GM12872 (cell line): ENCODE measurements around the gene SYVN1.
A peak's percentile ranks its signal among the peaks of the same experiment; 100 is the strongest.

Experiments used
- TF ChIP-seq, protein P1 (sequence below): IDR thresholded peaks from 3 replicates; pipeline ENCODE4 v1.5.1; 2011; ENCODE audit warnings: low read depth, mild to moderate bottlenecking, low read length, moderate library complexity; ENCODE audit not compliant: insufficient read depth

Gene SYVN1

DNA sequence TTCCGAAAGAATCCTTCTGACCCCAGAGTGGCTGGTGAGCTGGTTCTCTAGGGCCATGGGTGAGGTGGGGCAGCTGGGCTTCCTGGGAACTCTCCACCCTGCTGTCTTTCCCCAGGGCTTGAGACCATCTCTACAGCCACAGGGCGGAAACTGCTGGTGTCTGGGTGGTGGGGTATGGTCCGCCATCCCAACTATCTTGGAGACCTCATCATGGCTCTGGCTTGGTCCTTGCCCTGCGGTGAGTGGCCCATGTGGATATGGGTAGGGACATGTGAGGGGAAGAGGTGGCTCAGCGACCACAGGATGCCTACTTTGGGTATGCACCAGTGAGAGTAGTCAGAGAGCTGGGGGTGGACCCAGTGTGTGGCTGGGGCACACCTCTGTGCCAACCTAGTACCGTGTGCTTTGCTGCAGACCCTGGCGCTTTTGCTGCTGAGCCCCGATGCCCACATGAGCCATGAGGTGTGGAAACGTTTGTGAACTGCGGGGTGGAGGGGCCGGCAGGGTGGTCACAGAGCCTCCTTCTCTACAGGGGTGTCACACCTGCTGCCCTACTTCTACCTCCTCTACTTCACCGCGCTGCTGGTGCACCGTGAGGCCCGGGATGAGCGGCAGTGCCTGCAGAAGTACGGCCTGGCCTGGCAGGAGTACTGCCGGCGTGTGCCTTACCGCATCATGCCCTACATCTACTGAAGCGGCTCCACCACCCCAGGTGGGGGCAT is 18.8 kb downstream of the SYVN1 start:
- TF ChIP-seq, protein P1, sequence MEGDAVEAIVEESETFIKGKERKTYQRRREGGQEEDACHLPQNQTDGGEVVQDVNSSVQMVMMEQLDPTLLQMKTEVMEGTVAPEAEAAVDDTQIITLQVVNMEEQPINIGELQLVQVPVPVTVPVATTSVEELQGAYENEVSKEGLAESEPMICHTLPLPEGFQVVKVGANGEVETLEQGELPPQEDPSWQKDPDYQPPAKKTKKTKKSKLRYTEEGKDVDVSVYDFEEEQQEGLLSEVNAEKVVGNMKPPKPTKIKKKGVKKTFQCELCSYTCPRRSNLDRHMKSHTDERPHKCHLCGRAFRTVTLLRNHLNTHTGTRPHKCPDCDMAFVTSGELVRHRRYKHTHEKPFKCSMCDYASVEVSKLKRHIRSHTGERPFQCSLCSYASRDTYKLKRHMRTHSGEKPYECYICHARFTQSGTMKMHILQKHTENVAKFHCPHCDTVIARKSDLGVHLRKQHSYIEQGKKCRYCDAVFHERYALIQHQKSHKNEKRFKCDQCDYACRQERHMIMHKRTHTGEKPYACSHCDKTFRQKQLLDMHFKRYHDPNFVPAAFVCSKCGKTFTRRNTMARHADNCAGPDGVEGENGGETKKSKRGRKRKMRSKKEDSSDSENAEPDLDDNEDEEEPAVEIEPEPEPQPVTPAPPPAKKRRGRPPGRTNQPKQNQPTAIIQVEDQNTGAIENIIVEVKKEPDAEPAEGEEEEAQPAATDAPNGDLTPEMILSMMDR = no peak

DNA sequence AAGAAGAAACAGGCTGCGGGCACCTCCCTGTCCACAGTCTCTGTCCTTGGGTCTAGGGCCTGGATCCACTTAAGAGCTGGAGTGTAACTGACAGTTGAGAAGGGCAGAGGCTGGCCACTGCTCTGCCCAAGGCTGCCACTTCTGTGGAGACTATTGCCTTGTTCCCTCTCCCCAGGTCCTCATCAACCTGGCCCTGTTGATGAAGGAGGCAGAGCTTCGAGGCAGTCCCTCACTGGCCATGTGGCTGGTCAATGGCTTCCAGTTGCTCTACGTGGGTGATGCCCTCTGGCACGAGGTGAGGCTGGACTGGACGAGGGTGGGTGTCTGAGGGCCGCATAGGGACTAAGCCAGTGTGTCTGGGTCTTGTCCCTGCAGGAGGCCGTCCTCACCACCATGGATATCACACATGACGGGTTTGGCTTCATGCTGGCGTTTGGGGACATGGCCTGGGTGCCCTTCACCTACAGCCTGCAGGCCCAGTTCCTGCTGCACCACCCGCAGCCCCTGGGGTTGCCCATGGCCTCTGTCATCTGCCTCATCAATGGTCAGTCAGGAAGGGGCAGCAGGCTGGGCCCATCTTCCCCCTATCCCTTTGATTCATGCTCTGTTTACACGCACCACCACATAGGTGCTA is 19.7 kb downstream of the SYVN1 start:
- TF ChIP-seq, protein P1 = no peak

DNA sequence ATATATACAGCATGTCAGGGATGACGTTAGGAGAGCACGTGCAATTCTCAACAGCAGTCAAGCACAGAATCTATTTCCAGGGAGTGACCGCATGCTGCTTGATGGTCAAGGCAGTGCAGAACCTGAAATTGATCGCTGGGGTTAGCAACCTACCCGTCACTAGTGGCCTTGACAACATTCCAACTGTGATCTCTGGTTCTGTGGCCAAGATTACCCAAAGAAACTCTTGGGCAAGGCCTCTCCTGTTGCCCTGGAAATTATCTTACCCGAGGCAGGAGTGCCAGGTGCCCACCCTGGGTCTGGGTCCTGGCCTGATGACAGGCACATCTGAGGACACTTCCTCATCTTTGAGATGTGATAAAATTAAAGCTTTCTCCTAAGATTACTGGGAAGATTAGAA is 20.5 kb downstream of the SYVN1 start:
- TF ChIP-seq, protein P1 = no peak

DNA sequence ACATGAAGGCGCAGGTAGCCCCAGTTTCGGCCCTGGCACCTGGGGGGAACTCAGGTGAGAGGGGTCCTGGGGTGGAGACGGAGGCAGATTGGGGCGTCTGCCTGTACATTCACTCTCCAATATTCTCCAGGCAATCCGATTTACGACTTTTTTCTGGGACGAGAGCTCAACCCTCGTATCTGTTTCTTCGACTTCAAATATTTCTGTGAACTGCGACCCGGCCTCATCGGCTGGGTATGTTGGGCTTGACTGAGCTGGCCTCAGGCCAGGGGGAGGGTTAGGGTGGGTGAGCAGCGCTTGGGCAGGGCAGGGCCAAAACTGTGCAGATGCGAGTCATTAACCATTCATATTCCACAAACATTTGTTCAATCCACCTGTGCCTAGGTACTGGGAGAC is 21.0 kb downstream of the SYVN1 start:
- TF ChIP-seq, protein P1 = no peak

DNA sequence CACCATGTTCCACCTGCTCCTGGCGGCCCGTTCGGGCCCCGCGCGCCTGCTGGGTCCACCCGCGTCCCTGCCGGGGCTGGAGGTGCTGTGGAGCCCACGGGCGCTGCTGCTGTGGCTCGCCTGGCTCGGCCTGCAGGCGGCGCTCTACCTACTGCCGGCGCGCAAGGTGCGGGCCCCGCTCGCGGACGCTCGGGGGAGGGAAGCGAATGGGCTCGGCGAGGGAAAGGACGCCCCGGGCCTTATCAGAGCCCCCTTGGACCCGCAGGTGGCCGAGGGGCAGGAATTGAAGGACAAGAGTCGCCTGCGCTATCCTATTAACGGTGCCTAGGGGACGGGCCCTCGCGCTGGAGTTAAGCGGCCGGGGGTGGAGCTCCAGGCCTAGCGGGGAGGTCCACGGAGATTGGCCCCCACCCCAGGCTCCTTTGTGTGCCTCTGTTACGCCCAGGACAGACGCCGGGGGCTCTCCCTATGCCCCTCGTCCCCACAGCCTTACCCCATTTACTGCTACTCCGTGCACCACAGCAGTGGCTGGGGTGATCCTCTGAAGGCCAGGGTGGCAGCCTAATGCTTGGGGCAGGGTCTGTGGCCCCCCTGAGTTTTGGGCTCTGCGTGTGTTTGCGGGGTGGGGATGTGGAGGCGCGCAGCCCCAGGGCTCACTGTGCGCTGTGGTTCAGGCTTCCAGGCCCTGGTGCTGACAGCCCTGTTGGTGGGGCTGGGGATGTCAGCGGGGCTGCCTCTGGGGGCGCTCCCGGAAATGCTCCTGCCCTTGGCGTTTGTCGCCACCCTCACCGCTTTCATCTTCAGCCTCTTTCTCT is 21.6 kb downstream of the SYVN1 start:
- TF ChIP-seq, protein P1 = peak; percentile 91

DNA sequence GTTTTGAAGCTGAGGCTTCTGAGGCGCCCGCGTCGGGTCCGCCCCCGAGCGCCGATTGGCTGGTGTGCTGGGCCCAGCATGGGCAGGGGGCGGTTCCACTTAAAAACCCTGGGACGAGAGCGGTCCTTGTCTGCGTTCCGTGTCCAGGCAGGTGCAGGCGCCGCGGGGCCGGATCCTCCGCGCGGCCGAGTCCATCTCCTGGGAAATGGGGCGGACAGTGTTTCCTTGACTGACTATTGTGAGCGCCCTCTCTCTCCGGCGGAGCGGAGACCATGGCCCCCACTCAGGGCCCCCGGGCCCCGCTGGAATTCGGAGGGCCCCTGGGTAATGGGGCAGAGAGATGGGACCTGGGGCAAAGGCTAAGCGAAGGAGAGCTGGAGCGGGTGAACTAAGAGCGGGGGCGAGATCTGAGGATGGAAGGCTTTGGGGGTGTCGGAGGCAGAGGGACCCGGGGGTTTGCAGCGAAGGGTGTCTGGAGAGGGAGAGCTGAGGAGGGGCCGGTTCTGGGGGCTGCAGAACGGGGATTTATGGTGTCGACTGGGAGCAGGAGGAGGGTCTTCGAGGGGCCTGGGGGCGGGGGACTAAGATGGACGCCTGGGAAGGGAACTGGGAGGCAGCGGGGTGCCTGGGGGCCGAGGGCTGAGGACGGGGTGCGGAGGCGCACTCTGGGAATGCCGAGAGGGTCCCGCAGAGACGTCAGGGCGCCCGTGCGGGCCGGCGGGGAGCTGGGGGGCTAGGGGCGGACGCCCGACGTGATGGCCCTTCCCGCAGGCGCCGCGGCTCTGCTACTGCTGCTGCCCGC is 22.4 kb downstream of the SYVN1 start, which contains the start of gene TM7SF2:
Gene TM7SF2, plus strand, starts transcription at position 129 of the 802 bp plus-strand sequence. Its CDS starts 144 bp downstream, at position 273.
- TF ChIP-seq, protein P1 = no peak
